Lower leg skin (tissue), 3 donors: Measurements from ENCODE around the gene GARS1.

Experiments
- CTCF ChIP-seq, 3 donors: fragments of 450-650 bp; IDR thresholded peaks; one replicate each; pipeline ENCODE4 v1.5.1; 2016; ENCODE audit warnings: antibody characterized with exemption in 3 of 3, mild to moderate bottlenecking in 3 of 3, moderate library complexity in 2 of 3
- POLR2A ChIP-seq, 2 donors: fragments of 450-650 bp; IDR thresholded peaks; one replicate each; pipeline ENCODE4 v1.6.1; 2016 to 2017; ENCODE audit warnings: antibody characterized with exemption in 2 of 2, mild to moderate bottlenecking in 1 of 2, moderate library complexity in 1 of 2

GRCh38 chr7:30584415-30584814, 10.3 kb upstream of the GARS1 start:
- no peak for TF ChIP-seq CTCF (IDR thresholded peaks at IDR 0.05)
- TF ChIP-seq POLR2A (IDR thresholded peaks at IDR 0.05), result no peak
